HFFc6 (cell line): ENCODE results near the gene RFPL3. TPM values are rescaled to one million over a fixed set of nuclear protein-coding genes. Genes with fewer than 3 reads are reported as not detected.
"Not testable (repeated sequence)": the region's sequence is repeated elsewhere in the genome, so short reads cannot be mapped to it uniquely, and the experiment has no call there.

Experiments
- DNase-seq: peaks from one replicate; pipeline ENCODE4 v3.0.0-alpha.2; 2018
- H3K27ac Mint-ChIP-seq: 2 replicates; pipeline ENCODE4 v1.8.0; 2020; ENCODE audit warnings: mild to moderate bottlenecking, mixed read lengths
- H3K27me3 Mint-ChIP-seq: 2 replicates; pipeline ENCODE4 v1.8.0; 2021; ENCODE audit warnings: mild to moderate bottlenecking, moderate library complexity, mixed read lengths; ENCODE audit not compliant: insufficient read depth
- H3K36me3 Mint-ChIP-seq: 2 replicates; pipeline ENCODE4 v1.8.0; 2021; ENCODE audit warnings: low read depth, mixed read lengths
- H3K4me1 Mint-ChIP-seq: 2 replicates; pipeline ENCODE4 v1.8.0; 2020; ENCODE audit warnings: low read depth, mixed read lengths
- H3K4me3 Mint-ChIP-seq: 2 replicates; pipeline ENCODE4 v1.8.0; 2020; ENCODE audit warnings: mild to moderate bottlenecking, moderate library complexity, mixed read lengths
- H3K9me3 Mint-ChIP-seq: 2 replicates; pipeline ENCODE4 v1.8.0; 2020; ENCODE audit warnings: mild to moderate bottlenecking, mixed read lengths
- total RNA-seq, 6 experiments: library from RNA; stranded (reverse); fragmentation: NEBNext Ultra II Directional; extraction: Animal tissue kit (Norgen Biotek cat#: 25700); gene quantifications; 2 replicates in 1 of 6; 3 replicates in 5 of 6; pipeline ENCODE4 v1.2.3, GENCODE V29; 2021
- TF ChIP-seq, protein P1 (sequence below): fragments of 200-600 bp; sonication (generic); IDR thresholded peaks from 2 replicates; pipeline ENCODE4 v1.5.0; 2021; ENCODE audit warnings: antibody characterized with exemption, mild to moderate bottlenecking

Gene RFPL3
- total RNA-seq, 6 experiments from 2014 or later: not detected

DNA sequence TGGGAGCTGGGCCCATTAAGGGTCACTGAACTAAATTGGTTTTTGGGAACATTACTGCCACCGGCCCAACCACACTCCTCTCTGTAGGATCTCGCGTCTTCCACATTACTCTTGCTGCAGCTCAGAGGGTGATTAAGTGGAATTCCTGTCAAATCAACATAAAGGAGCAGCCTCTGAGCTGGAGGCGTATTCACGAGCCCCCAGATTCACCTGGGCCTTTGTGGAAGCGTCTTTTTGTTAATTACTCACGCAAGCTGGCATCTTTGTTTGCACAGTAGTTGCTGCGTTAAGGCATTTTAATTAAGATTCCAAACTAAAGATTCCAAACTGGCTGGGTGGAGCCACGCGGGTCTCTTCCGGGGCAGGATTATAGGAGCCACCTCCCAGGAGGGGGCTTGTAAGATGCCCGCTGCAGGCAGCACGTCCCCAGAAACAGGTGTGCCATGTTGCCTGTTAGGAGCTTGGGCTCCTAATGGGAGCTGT, 21.5 kb upstream of the RFPL3 start:
- DNase-seq: no peak
- TF ChIP-seq, protein P1, sequence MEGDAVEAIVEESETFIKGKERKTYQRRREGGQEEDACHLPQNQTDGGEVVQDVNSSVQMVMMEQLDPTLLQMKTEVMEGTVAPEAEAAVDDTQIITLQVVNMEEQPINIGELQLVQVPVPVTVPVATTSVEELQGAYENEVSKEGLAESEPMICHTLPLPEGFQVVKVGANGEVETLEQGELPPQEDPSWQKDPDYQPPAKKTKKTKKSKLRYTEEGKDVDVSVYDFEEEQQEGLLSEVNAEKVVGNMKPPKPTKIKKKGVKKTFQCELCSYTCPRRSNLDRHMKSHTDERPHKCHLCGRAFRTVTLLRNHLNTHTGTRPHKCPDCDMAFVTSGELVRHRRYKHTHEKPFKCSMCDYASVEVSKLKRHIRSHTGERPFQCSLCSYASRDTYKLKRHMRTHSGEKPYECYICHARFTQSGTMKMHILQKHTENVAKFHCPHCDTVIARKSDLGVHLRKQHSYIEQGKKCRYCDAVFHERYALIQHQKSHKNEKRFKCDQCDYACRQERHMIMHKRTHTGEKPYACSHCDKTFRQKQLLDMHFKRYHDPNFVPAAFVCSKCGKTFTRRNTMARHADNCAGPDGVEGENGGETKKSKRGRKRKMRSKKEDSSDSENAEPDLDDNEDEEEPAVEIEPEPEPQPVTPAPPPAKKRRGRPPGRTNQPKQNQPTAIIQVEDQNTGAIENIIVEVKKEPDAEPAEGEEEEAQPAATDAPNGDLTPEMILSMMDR: no peak
- no peak overlapping the region for H3K4me3 Mint-ChIP-seq
- H3K27me3 Mint-ChIP-seq: peaks cover 37% of the 10 kb centered on the region
- no peaks in the 10 kb centered on the region for H3K9me3 Mint-ChIP-seq
- H3K27ac Mint-ChIP-seq: no peak overlapping the region
- H3K36me3 Mint-ChIP-seq: no peaks in the 10 kb centered on the region
- H3K4me1 Mint-ChIP-seq: no peaks in the 10 kb centered on the region

DNA sequence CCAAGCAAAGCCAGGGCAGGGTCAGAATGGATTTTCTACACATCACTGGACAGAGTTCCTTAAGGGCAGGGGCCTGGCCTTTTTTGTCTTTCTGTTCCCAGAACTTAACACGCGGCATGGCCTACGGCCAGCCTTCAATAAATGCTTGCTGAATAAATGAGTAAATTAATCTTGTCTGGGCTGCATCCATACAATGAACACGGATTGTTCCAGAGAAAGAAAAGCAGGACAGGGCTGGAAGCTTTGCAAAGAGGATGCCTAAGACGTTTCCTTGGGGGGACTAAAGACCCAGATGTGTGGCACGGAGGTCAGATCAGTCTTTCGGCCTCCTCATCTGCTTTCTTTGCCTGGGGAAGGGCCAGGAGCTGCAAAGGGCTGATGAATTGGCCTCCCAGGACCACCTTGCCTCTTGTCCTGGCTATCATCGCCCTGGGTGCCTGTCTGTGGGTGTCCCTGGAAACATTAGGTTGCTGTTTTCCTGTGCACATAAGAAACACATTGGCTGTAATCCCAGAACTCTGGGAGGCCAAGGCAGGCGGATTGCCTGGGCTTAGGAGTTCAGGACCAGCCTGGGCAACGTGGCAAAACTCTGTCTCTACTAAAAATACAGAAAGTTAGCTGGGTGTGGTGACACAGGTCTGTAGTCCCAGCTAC, 20.8 kb upstream of the RFPL3 start:
- DNase-seq: no peak
- no peaks in the 10 kb centered on the region for H3K9me3 Mint-ChIP-seq
- no peaks in the 10 kb centered on the region for H3K36me3 Mint-ChIP-seq
- H3K4me1 Mint-ChIP-seq: no peaks in the 10 kb centered on the region
- H3K4me3 Mint-ChIP-seq: no peak overlapping the region
- H3K27ac Mint-ChIP-seq: no peak overlapping the region
- peaks cover 38% of the 10 kb centered on the region for H3K27me3 Mint-ChIP-seq
- TF ChIP-seq, protein P1: no peak

DNA sequence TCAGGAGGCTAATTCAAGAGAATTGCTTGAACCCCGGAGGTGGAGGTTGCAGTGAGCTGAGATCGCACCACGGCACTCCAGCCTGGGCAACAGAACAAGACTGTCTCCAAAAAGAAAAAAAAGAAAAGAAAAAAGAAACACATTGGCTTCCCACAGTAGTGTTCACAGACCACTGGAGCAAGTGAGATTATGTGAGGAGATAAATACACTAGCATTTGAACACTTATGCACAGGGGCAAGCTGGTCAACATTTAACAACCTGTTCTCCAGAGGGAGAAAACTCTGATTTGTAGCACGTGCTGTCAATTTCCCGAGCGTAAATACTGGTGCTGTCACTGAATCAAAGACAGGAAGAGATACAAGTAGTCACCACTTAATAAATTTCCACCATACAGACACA, 20.2 kb upstream of the RFPL3 start:
- peaks cover 36% of the 10 kb centered on the region for H3K27me3 Mint-ChIP-seq
- not testable (repeated sequence) for H3K27ac Mint-ChIP-seq, DNase-seq, H3K4me3 Mint-ChIP-seq, H3K36me3 Mint-ChIP-seq, H3K4me1 Mint-ChIP-seq, H3K9me3 Mint-ChIP-seq

DNA sequence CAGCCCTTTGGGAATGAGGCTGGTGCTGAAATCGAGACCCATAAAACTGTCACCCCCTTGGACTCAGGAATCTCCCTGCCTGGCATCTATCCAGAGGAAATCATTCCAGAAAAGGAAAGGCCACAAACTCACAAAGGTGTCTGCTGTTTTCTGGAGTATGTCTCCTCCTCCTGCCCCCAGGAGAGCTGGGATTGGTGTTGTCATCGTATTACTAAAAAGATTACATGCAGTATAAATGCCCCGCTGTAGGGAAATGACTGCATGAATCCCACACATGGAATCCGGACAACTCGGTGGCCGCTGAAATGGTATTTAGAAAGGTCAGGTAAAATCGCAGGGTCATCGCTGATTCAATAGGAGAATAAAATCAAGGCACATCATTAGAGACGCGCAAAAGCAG, 18.9 kb upstream of the RFPL3 start:
- DNase-seq: no peak
- no peaks in the 10 kb centered on the region for H3K9me3 Mint-ChIP-seq
- no peaks in the 10 kb centered on the region for H3K4me1 Mint-ChIP-seq
- peaks cover 41% of the 10 kb centered on the region for H3K27me3 Mint-ChIP-seq
- TF ChIP-seq, protein P1: no peak
- no peak overlapping the region for H3K4me3 Mint-ChIP-seq
- H3K36me3 Mint-ChIP-seq: no peaks in the 10 kb centered on the region
- no peak overlapping the region for H3K27ac Mint-ChIP-seq

DNA sequence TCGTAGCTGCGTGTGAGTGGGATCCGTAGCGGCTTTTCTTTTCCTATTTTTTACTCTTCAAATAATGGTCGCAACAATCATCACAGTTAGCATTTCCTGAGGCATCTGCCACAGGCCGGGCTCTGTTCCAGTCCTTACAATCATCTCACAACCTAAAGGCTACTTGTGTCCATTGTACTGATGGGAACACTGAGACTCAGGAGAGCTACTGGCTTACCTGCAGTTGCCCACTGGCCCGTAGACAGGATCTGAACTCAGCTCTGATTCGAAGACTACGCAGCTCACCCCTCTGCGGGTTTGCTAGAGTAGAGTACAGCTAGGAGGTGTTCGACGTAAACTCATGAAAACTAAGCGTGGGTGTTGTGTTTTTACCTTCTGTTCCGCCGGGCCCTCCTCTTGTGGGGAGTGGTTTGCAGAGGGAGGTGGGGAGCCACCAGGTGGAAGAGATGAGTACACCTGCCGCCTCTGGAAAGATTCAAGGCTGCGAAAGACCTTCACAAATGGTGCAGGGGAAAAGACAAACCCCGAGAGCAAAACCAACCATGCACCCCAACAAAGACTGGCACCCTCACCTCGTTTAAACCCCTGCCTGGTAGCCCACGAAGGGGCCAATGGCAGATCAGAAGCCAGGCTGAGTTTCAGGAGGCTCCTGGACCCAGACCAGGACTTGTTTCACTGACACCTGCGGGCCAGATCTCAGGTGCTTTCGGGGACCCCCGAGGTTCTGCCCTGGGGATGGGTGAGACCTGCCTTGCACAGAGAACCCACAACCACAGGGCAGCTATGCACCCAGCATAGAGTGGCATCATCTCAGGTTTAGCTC, 18.3 kb upstream of the RFPL3 start:
- H3K27ac Mint-ChIP-seq: no peak overlapping the region
- no peak for DNase-seq
- H3K4me1 Mint-ChIP-seq: no peaks in the 10 kb centered on the region
- no peaks in the 10 kb centered on the region for H3K9me3 Mint-ChIP-seq
- no peak overlapping the region for H3K4me3 Mint-ChIP-seq
- no peaks in the 10 kb centered on the region for H3K36me3 Mint-ChIP-seq
- H3K27me3 Mint-ChIP-seq: peaks cover 40% of the 10 kb centered on the region
- TF ChIP-seq, protein P1: no peak

DNA sequence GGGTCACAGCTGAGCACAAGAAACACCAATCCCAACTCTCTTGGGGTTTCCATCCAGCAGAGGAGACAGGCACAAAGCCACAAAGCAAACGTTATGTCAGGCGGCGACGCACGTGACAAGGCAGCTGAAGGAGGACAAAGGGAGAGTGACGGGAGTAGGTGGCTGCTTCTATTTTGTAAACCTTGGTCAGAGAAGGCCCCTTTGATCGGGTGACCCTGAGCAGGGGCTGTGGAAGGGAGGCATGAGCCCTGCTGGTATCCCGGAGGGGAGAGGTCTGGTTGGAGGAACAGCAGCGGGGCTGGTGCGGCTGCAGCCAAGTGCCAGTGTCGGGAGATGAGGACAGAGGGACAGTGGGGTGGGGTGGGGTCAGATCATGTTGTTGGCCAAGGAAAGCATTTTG, 17.3 kb upstream of the RFPL3 start:
- no peak overlapping the region for H3K27ac Mint-ChIP-seq
- H3K36me3 Mint-ChIP-seq: no peaks in the 10 kb centered on the region
- peaks cover 41% of the 10 kb centered on the region for H3K27me3 Mint-ChIP-seq

More for the DNA sequence above, 17.3 kb upstream of the RFPL3 start:
- TF ChIP-seq, protein P1: no peak
- H3K4me1 Mint-ChIP-seq: no peaks in the 10 kb centered on the region
- DNase-seq: no peak
- no peak overlapping the region for H3K4me3 Mint-ChIP-seq
- no peaks in the 10 kb centered on the region for H3K9me3 Mint-ChIP-seq
